CD4-positive, alpha-beta T cell treated with Interleukin-4 for 4 hours (primary cell): ENCODE data around the gene GPS2.
"Not testable (repeated sequence)": the region's sequence is repeated elsewhere in the genome, so short reads cannot be mapped to it uniquely, and the experiment has no call there.

Source experiments
- DNase-seq: peaks from one replicate; pipeline ENCODE4 v3.0.0-alpha.2; 2020

GPS2 gene

GRCh38 chr17:7336240-7337175 lies 21.3 kb upstream of the GPS2 start, which contains the start of gene ACAP1:
TSS of gene ACAP1 (plus strand) at chr17:7336529. CDS start at chr17:7336735, 206 bp downstream.
- DNase-seq: peak; percentile 86

GRCh38 chr17:7335765-7336164 lies 20.6 kb upstream of the GPS2 start:
- not testable (repeated sequence) for DNase-seq

GRCh38 chr17:7334938-7335538 lies 19.9 kb upstream of the GPS2 start:
- DNase-seq: no peak

- peak; percentile 57 for DNase-seq
Measured at GRCh38 chr17:7332600-7333069, 17.5 kb upstream of the GPS2 start.

- DNase-seq: no peak
Measured at GRCh38 chr17:7332111-7332510, 17.0 kb upstream of the GPS2 start.

GRCh38 chr17:7330638-7331015 lies 15.5 kb upstream of the GPS2 start:
- DNase-seq: no peak

GRCh38 chr17:7329997-7330637 lies 15.0 kb upstream of the GPS2 start:
- peak; percentile 70 for DNase-seq

GRCh38 chr17:7329374-7329996 lies 14.3 kb upstream of the GPS2 start:
- DNase-seq: peak; percentile 98

- peak; percentile 18 for DNase-seq
Measured at GRCh38 chr17:7328840-7329373, 13.7 kb upstream of the GPS2 start, which contains the start of gene NEURL4. TSS of gene NEURL4 (minus strand) at chr17:7329335. CDS start at chr17:7329312, 23 bp downstream.

GRCh38 chr17:7328009-7328408 lies 12.8 kb upstream of the GPS2 start:
- no peak for DNase-seq

- no peak for DNase-seq
Measured at GRCh38 chr17:7327501-7327900, 12.3 kb upstream of the GPS2 start.

GRCh38 chr17:7327056-7327455 lies 11.9 kb upstream of the GPS2 start:
- no peak for DNase-seq

GRCh38 chr17:7326186-7326585 lies 11.0 kb upstream of the GPS2 start:
- DNase-seq: no peak

GRCh38 chr17:7325031-7325528 lies 9.9 kb upstream of the GPS2 start:
- DNase-seq: no peak

- DNase-seq: no peak
Measured at GRCh38 chr17:7324438-7324779, 9.2 kb upstream of the GPS2 start.

GRCh38 chr17:7323731-7324437 lies 8.7 kb upstream of the GPS2 start:
- peak; percentile 55 for DNase-seq

- no peak for DNase-seq
Measured at GRCh38 chr17:7322520-7323194, 7.5 kb upstream of the GPS2 start.

GRCh38 chr17:7321466-7321865 lies 6.3 kb upstream of the GPS2 start:
- no peak for DNase-seq

GRCh38 chr17:7318121-7318860 lies 3.1 kb upstream of the GPS2 start:
- no peak for DNase-seq

- DNase-seq: no peak
Measured at GRCh38 chr17:7317161-7317803, 2.1 kb upstream of the GPS2 start.
